ENCODE data around the gene CIRBP.
A peak's percentile ranks its signal among the peaks of the same experiment; 100 is the strongest.
"Not testable (repeated sequence)": the region's sequence is repeated elsewhere in the genome, so short reads cannot be mapped to it uniquely, and the experiment has no call there.

CIRBP gene

DNA sequence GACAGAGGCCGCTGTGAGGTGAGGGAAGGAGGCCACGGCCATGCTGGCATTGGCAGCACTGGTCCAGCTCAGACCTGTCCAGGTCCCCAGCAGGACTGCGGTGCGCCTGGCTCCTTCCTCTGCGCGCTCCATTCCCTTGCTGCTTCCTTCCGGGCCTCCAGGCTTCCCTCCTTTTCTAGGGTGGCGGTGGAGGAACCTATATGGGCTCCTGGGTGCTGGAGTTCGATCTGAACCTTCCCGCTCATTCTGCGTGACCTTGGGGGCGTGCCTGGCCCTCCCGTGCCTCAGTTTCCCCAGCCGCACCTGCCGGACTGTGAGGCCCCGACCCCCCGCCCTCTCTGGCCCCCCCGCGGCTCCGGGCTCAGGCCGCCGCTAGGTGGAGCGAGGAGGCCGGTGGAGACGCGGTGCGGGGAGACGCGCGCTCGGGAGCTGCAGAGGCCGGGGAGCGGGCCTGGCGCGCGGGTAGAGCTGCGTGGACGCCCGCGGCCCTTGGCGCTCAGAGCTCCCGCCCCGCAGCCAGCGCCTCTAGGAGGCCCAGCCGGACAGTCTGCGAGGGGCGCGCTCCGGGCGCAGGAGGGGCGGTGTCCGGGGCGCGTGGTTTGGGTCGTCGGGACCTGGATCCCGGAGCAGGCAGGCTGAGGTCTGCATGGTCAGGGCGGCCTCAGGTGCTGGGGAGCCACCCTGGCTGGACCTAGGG lies 46.5 kb downstream of the CIRBP start:
- peak; percentile 33 for DNase-seq

DNA sequence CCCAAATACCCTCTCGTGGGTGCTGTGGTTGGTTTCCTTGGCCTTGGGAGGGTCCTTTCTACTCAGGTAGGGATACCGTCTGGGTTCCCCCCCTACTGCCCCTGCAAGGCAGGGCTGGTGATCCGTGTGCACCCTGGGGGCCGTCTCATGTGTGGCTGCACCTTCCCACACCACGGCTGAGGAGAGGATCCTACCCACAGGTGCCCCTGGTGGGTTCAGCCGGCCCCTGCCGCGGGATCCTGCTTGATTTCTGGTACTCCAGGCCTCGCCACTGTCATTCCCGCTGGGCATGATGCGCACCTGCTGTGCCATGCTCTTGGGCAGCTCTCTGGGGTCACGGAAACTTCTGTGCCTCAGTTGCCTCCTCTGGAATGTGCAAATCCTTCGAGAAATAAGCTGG lies 47.3 kb downstream of the CIRBP start:
- no peak for DNase-seq

DNA sequence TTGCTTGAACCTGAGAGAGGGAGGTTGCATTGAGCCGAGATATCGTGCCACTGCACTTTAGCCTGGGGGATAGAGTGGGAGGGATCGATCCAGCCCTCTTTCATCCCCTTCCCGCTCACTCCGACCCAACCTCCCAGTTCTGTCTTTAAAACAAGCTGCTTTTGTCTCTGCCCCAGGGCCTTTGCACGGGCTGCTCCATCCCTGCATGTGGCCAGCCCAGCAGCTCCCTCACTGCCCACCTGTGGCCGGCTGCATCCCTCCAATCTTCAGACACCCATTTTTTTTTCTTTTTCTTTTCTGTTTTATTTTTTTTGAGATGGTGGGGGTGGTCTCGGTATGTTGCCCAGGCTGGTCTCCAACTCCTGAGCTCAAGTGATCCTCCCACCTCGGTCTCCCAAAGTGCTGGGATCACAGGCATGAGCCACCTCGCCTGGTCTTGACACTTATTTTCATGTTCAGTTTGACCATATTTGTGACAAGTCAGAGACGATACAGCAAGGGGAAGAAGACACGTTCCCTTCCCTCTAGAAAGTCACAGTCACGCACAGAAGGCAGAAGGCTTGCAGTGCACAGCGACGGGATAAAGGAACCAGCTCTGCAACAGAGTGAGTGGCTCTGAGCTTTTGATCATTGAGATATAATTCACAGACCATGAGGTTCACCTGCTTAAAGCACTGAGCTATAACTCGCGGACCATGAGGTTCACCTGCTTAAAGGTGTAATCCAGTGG lies 48.3 kb downstream of the CIRBP start:
- no peak for DNase-seq

DNA sequence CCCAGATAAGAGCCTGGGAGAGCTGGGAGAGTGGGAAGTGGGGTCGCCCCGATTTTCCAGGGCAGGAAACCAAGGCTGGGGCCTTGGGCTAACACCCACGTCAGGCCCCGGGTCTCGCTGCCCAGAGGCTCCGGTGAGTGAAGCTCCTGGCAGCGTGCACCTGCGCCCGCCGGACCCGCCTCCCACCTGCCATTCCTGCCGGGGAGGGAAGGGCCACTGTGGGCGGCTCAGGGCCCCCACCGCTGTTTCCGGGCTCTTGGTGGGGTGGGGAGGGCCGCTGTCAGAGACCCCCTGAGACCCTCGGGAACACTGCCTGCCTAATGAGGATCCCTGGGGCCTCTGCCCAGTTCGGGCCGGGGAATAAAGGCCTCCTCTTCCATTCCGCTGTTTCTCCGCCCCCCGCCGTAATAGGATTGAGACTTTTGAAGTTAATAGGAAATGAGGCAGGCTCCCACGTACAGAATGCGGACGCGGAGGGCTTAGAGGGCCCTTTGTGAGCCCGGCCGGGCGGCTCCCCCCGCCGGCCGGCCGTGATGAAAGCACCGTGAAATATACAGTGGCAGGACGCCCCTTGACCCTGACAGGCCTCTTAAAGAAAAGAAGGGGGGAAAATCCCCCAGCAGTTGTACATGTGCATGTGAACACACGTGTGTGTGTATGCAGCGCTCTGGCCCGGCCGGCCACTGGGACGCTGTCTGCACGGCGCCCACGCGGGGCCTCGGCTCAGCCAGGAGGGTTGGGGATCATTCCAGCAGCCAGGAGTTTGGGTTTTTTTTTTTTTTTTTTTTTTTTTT lies 49.7 kb downstream of the CIRBP start:
- no peak for DNase-seq

DNA sequence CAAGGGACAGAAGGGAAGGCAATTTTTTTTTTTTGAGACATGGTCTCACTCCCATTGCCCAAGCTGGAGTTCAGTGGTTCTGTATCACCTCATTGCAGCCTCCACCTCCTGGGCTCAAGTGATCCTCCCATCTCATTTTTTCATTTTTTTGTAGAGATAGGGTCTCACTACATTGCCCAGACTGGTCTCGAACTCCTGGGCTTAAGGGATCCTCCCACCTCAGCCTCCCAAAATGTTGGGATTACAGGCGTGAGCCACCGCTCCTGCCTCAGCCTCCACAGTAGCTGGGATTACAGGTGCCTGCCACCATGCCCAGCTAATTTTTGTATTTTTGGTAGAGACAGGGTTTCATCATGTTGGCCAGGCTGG lies 51.1 kb downstream of the CIRBP start:
- not testable (repeated sequence) for DNase-seq

DNA sequence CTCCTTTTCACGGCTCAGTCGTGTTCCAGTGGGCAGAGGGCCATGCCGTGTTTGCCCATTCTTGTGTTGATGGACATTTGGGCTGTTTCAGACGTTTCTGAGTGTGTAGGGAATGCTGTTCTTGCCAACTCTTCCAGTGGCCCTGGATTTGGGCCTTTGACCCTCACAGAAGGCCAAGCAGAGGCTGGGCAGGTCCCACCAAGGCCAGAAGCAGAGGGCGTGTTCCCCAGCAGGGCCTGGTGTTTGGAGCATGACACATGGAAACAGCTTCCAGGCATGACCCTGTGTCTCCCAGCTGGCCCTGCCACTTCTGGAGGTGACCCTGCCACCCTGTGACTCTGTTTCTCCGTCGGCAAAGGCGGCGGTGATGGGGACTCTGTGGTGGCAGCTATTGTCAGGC lies 52.4 kb downstream of the CIRBP start:
- no peak for DNase-seq

DNA sequence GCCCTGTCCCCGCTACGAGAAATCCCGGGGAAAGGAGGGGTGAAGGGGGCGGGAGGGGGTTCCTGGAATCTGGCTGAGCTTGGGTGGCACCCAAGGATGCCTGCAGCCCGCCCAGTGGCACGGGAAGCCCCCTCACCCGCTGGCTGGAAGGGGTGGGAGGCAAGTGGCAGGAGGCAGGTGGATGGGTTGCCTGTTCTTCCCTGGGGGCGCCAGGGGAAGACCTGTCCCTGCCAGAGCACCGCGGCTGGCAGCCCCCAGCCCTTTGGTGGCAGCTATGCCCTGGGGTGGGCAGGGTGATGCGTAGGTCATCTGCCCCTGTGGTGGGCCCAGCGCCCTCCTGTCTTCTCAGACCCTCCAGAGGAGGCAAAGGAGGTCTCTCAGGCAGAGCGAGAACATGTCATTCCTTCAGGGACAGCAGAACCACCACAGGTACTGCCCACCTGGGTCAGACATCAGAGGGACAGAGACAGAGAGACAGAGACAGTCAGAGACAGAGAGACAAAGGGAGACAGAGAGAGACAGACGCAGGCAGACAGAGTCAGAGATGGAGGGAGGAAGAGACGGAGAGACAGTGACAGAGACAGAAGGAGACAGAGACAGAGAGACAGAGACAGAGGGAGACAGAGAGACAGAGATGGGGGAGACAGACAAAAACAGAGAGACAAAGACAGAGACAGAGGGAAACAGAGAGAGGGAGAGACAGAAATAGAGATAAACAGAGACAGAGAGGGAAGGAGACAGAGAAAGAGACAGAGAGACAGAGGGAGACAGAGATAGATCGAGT lies 53.3 kb downstream of the CIRBP start:
- DNase-seq, result no peak

DNA sequence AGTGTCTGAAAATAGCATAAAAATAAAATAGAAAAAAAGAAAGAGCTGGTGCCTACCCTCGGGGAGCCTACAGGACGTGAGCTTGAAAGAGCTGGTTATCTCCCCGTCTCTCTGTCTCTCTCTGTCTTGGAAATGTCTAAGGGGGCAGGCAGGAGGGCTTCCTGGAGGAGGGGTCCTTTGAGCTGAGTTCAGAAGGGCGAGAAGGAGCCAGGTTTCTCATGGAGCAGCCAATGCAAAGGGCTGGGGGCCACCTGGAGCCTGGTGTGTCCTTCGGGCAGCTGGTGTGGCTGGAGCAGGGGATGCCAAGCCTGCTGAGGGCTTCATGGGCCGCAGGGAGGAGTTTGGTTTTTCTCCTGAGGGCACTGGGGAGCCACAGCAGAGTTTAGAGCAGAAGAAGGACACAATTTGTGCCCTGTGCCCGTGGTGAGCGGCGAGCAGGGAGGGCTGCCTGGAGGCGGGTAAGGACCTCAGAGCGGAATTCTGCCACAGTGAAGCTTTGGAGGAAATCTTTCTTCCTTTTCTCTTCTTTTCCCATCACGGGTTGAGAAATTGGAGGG lies 55.2 kb downstream of the CIRBP start:
- no peak for DNase-seq
